OCI-LY1 (cell line): ENCODE measurements around the gene AQP12B.
"Not testable (repeated sequence)": the region's sequence is repeated elsewhere in the genome, so short reads cannot be mapped to it uniquely, and the experiment has no call there.

Experiments used
- EZH2 ChIP-seq: fragments of 200-600 bp; sonication (generic), shearing (Covaris generic); IDR thresholded peaks from 2 replicates; pipeline ENCODE4 v1.8.0; 2017; ENCODE audit warnings: borderline replicate concordance, mixed run types, mild to moderate bottlenecking, antibody characterized with exemption, low read length, moderate library complexity, mixed read lengths
- TF ChIP-seq, protein P1 (sequence below): fragments of 200-600 bp; sonication (generic), shearing (Covaris generic); IDR thresholded peaks from 2 replicates; pipeline ENCODE4 v1.5.1; 2017; ENCODE audit warnings: mild to moderate bottlenecking, antibody characterized with exemption, low read length, moderate library complexity, mixed read lengths

DNA sequence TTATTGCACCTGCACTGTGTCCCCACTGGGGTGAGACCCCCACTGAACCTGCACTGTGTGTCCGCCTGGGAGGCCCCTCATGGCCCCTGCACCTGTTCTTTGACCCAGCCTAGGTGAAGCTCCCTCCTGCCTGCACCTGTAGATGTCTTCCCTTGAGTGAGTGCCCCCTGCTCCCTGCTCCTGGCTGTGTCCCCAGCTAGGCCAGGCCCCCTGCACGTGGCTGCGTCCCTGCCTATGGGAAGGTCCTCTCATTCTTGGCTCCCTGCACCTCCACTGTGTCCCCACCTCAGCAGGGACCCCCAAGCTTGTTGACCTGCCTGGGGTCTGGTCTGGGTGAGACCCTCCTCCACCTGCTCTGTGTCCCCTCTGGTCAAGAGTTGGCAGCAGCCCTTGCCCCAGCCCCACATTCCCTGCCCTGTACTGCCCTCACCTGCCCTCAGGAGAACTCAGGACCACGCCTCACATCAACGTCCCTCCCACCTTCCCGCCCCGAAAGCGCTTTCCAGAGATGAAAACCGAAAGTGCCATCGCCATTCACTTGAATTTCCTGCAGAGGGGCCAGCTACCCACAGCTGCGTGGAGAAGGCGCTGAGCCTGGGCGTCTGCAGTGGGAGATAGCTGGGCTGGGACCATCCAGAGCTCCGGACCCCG is 769 bp upstream of the AQP12B start:
- TF ChIP-seq, protein P1, sequence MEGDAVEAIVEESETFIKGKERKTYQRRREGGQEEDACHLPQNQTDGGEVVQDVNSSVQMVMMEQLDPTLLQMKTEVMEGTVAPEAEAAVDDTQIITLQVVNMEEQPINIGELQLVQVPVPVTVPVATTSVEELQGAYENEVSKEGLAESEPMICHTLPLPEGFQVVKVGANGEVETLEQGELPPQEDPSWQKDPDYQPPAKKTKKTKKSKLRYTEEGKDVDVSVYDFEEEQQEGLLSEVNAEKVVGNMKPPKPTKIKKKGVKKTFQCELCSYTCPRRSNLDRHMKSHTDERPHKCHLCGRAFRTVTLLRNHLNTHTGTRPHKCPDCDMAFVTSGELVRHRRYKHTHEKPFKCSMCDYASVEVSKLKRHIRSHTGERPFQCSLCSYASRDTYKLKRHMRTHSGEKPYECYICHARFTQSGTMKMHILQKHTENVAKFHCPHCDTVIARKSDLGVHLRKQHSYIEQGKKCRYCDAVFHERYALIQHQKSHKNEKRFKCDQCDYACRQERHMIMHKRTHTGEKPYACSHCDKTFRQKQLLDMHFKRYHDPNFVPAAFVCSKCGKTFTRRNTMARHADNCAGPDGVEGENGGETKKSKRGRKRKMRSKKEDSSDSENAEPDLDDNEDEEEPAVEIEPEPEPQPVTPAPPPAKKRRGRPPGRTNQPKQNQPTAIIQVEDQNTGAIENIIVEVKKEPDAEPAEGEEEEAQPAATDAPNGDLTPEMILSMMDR = not testable (repeated sequence)
- not testable (repeated sequence) for TF ChIP-seq EZH2
